ENCODE measurements around the gene PDAP1. TPM values are rescaled to one million over a fixed set of nuclear protein-coding genes. Genes with fewer than 3 reads are reported as not detected.
"Not testable (repeated sequence)": the region's sequence is repeated elsewhere in the genome, so short reads cannot be mapped to it uniquely, and the experiment has no call there.

The PDAP1 gene
- total RNA-seq, 4 donors from 2014 or later: 85.9 to 116 (median 99.9) TPM

DNA sequence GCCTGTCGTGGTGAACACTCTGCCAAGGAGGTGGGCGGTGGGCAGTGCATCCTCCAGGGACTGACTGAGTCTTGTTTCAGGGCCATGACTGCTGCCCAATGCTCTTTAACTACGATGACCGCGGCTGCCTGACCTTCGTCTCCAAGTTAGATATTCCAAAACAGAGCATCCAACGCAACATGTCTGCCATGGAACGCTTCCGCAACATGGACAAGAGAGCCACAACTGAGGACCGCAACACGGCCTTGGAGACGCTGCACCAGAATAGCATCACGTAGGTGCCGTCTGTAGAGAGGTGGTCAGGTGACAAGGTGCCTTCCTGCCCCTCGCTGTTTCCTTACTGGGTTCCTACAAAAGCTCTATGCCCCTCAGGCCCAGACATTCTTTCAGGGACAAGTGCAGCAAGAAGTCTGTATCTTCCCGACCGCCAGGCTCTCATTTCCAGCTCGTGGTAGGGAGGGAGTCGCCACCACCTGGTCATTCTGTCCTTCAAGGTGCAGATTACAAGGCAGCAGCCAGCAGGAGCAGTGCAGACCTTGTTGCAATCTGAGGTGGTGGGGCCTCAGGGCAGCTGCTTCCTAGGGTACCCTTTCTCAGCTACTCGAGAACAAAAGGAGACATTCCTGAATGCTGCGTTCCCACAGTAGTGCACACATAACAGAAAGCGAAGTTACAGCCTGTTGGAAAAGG lies 48.8 kb downstream of the PDAP1 start:
- intact Hi-C loops (cut with DNase I): no loop called here
- H3K4me1 ChIP-seq: no peaks in the 10 kb centered on the region
- TF ChIP-seq POLR2A (IDR thresholded peaks at IDR 0.05; ENCODE audit: low read depth): no peak
- no peak for TF ChIP-seq EP300 (IDR thresholded peaks at IDR 0.05)
- no peak for TF ChIP-seq CTCF (IDR thresholded peaks at IDR 0.05)
- TF ChIP-seq POLR2AphosphoS5 (IDR thresholded peaks at IDR 0.05): no peak
- no peaks in the 10 kb centered on the region for H3K27me3 ChIP-seq
- DNase-seq (ENCODE audit: extremely low spot score): no peak
- no peaks in the 10 kb centered on the region for H3K9me3 ChIP-seq
- H3K36me3 ChIP-seq: peaks cover 83 to 100% (median 99%) of the 10 kb centered on the region in 4 donors
- H3K27ac ChIP-seq (replicated peaks in 1 of 4): peak overlapping the region in 1 of 4 donors; percentile 45
- no peak overlapping the region for H3K4me3 ChIP-seq
- WGBS: 92% methylated on average over 21 of the region's 22 CpGs

- H3K27ac ChIP-seq (replicated peaks in 1 of 4): peak overlapping the region; percentile 45 to 58 (median 49)
Measured at GRCh38 chr7:99358521-99358920, 49.9 kb downstream of the PDAP1 start.

DNA sequence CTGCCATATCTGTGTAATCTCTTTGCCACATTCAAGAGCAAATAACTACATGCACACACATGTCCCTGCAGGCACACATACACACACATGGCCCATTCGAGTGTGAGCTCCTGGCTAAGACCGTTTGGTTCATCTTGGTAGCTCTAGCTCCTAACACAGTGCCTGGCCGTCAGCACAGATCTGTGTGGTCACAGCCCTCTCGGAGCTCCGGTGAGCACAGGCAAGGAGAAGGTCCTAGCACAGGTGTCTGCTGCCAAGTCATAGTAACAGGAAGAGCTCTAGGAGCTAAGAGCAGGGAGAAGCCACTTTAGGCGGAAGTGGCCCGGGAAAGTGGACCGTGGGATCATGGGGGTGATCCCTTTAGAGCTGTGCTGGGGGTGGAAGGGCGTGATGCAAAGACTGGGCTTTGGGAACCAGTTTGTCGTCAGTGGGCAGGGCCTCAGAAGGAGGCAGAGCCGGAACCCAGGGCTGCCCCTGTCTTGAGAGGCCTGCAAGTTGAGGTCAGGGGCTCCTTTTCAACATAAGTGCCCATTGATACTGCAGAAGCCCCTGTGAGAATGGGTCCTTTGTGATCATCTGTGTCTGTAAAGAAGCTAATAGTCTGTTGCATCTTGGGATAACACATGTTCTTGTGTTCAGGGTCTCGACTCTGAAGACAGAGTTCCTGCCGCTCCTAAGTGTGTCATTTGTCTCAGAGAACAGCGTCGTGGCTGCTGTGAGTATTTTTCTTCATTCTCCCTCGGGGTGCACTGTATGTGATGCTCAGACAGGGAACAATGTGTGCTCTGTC lies 50.5 kb downstream of the PDAP1 start:
- Histone ChIP-seq H3K9me3 (no peaks in the 10 kb centered on the region), H3K4me3 (no peak overlapping the region), H3K36me3 (peaks cover 87 to 100% (median 98%) of the 10 kb centered on the region in 4 donors), H3K27ac (replicated peaks in 1 of 4) (peak overlapping the region in 3 of 4 donors; percentile 13 to 59 (median 30)), H3K4me1 (no peaks in the 10 kb centered on the region), H3K27me3 (no peaks in the 10 kb centered on the region)
- TF ChIP-seq EP300 (IDR thresholded peaks at IDR 0.05): no peak
- TF ChIP-seq POLR2A (IDR thresholded peaks at IDR 0.05; ENCODE audit: low read depth): no peak
- TF ChIP-seq POLR2AphosphoS5 (IDR thresholded peaks at IDR 0.05): no peak
- no peak for TF ChIP-seq CTCF (IDR thresholded peaks at IDR 0.05)
- no peak for DNase-seq (ENCODE audit: extremely low spot score)
- intact Hi-C loops (cut with DNase I): no loop called here
- WGBS: 89% methylated on average over 16 of the region's 16 CpGs

More at GRCh38 chr7:99358521-99358920, 49.9 kb downstream of the PDAP1 start:
- peaks cover 87 to 100% (median 99%) of the 10 kb centered on the region in 4 donors for H3K36me3 ChIP-seq
- H3K4me3 ChIP-seq; DNase-seq (ENCODE audit: extremely low spot score); H3K9me3 ChIP-seq; H3K4me1 ChIP-seq; H3K27me3 ChIP-seq; intact Hi-C loops (cut with DNase I): not testable (repeated sequence)
- WGBS: 94% methylated on average over 15 of the region's 15 CpGs

DNA sequence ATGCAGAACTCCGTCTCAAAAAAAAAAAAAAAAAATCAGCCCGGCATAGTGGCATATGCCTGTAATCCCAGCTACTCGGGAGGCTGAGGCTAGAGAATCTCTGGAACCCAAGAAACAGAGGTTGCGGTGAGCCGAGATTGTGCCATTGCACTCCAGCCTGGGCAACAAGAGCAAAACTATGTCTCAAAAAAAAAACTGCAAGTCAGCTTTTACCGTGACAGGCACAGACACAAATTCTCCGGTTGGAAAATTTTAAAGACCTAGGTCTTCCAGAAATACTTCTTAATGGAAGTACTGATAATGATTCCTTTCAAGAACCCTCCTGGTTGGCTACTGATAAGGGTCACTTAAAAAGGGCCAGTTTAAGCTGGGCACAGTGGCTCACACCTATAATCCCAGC lies 53.3 kb downstream of the PDAP1 start:
- H3K4me1 ChIP-seq: no peaks in the 10 kb centered on the region
- H3K36me3 ChIP-seq: peaks cover 85 to 100% (median 98%) of the 10 kb centered on the region in 4 donors
- WGBS: 94% methylated on average over 7 of the region's 7 CpGs
- intact Hi-C loops (cut with DNase I): no loop called here
- H3K9me3 ChIP-seq: no peaks in the 10 kb centered on the region
- no peak overlapping the region for H3K27ac ChIP-seq (replicated peaks in 1 of 4)
- no peaks in the 10 kb centered on the region for H3K27me3 ChIP-seq
- H3K4me3 ChIP-seq: no peak overlapping the region
- TF ChIP-seq POLR2AphosphoS5 (IDR thresholded peaks at IDR 0.05) (no peak), EP300 (IDR thresholded peaks at IDR 0.05) (no peak), POLR2A (IDR thresholded peaks at IDR 0.05; ENCODE audit: low read depth) (no peak), CTCF (IDR thresholded peaks at IDR 0.05) (no peak)
- no peak for DNase-seq (ENCODE audit: extremely low spot score)

DNA sequence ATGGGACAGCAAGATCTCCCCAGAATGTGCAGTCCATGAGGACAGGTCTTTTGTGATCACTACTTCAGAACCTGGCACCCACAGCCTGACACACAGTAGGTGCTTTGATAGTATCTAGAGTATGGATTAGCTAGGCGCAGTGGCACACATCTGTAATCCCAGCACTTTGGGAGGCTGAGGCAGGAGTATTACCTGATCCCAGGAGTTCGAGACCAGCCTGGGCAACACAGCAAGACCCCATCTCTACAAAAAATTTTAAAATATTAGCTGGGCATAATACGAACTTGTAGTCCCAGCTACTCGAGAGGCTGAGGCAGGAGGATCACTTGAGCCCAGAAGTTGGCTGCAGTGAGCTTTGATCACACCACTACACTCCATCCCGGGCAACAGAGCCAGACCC lies 56.1 kb downstream of the PDAP1 start:
- WGBS: 96% methylated on average over 5 of the region's 5 CpGs
- intact Hi-C loops (cut with DNase I): no loop called here
- DNase-seq (ENCODE audit: extremely low spot score): no peak
- H3K36me3 ChIP-seq: peaks cover 74 to 100% (median 97%) of the 10 kb centered on the region in 4 donors
- H3K27ac ChIP-seq (replicated peaks in 1 of 4): no peak overlapping the region
- H3K4me3 ChIP-seq: no peak overlapping the region
- TF ChIP-seq POLR2AphosphoS5 (IDR thresholded peaks at IDR 0.05) (no peak), CTCF (IDR thresholded peaks at IDR 0.05) (no peak), EP300 (IDR thresholded peaks at IDR 0.05) (no peak), POLR2A (IDR thresholded peaks at IDR 0.05; ENCODE audit: low read depth) (no peak)
- H3K9me3 ChIP-seq: no peaks in the 10 kb centered on the region
- no peaks in the 10 kb centered on the region for H3K4me1 ChIP-seq
- H3K27me3 ChIP-seq: no peaks in the 10 kb centered on the region

GRCh38 chr7:99350641-99351040 lies 57.8 kb downstream of the PDAP1 start:
- H3K27me3 ChIP-seq; H3K9me3 ChIP-seq; H3K4me1 ChIP-seq; H3K4me3 ChIP-seq; DNase-seq (ENCODE audit: extremely low spot score); H3K27ac ChIP-seq (replicated peaks in 1 of 4); intact Hi-C loops (cut with DNase I): not testable (repeated sequence)
- 94% methylated on average over 3 of the region's 3 CpGs for WGBS
- peaks cover 61 to 100% (median 96%) of the 10 kb centered on the region in 4 donors for H3K36me3 ChIP-seq
